ACC112 (cell line): Measurements from ENCODE around the gene ITGB4.
A peak's percentile ranks its signal among the peaks of the same experiment; 100 is the strongest.

Source experiments
- H2AFZ ChIP-seq: fragments of 200-600 bp; sonication (generic); one replicate; pipeline ENCODE4 v1.6.0; 2017; ENCODE audit warnings: antibody characterized with exemption, low read length; ENCODE audit not compliant: unreplicated experiment
- H3K27ac ChIP-seq: fragments of 200-600 bp; sonication (generic); 2 replicates; pipeline ENCODE4 v1.5.1; 2014; ENCODE audit warnings: low read depth, mild to moderate bottlenecking, antibody characterized with exemption, low read length, moderate library complexity
- H3K27me3 ChIP-seq: fragments of 200-600 bp; sonication (generic); 2 replicates; pipeline ENCODE4 v1.6.1; 2014; ENCODE audit warnings: mild to moderate bottlenecking, antibody characterized with exemption, low read length, moderate library complexity, mixed read lengths; ENCODE audit not compliant: insufficient read depth
- H3K36me3 ChIP-seq: fragments of 200-600 bp; sonication (generic); 2 replicates; pipeline ENCODE4 v1.6.1; 2016; ENCODE audit warnings: mild to moderate bottlenecking, antibody characterized with exemption, low read length, moderate library complexity, mixed read lengths; ENCODE audit not compliant: insufficient read depth
- H3K4me1 ChIP-seq: fragments of 200-600 bp; sonication (generic); one replicate; pipeline ENCODE4 v1.6.1; 2016; ENCODE audit warnings: low read length, mixed read lengths; ENCODE audit not compliant: insufficient read depth, unreplicated experiment, control insufficient read depth
- H3K4me3 ChIP-seq: fragments of 200-600 bp; sonication (generic); 2 replicates; pipeline ENCODE4 v1.5.1; 2014; ENCODE audit warnings: mild to moderate bottlenecking, low read depth, low read length
- H3K79me2 ChIP-seq: fragments of 200-600 bp; sonication (generic); one replicate; pipeline ENCODE4 v1.6.0; 2016; ENCODE audit warnings: low read length; ENCODE audit not compliant: control insufficient read depth, unreplicated experiment, insufficient read depth

The ITGB4 gene

DNA sequence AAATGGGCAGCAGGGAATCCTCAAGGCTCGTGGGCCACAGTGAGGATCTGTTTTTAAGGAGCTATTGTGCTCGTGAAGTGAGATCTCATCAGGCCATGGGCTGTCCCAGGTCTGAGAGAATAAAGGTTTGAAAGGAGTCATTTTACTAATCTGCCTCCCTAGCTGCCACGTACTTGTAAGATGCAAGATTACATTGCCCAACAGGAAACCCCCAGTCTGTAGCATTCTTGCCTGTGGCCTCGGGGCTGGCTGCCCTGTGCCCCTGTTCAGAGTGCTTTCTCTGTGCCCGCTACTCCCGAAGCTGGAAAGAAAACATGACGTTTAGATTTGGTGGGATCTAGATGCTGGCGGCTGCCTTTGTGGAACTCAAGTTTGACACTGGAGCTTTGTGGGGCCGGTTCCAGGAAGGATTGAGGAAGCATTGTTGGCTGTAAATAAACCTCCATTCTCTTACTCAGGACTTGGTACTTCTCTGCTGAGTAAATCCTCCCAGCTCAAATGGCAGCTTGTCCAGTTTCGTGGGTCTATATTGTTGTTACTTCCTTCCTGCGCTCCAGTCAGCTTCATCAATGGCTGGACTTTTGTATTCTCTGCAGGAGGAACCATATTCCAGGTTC lies 32.9 kb upstream of the ITGB4 start:
- H3K36me3 ChIP-seq: peaks cover 10% of the 10 kb centered on the region; the same call in 1 of the 2 replicates
- no peak overlapping the region for H2AFZ ChIP-seq
- peaks cover 75% of the 10 kb centered on the region for H3K79me2 ChIP-seq
- H3K4me1 ChIP-seq: peaks cover 83% of the 10 kb centered on the region
- peak overlapping the region; percentile 35 for H3K27ac ChIP-seq
- H3K4me3 ChIP-seq: no peak overlapping the region
- no peaks in the 10 kb centered on the region for H3K27me3 ChIP-seq

DNA sequence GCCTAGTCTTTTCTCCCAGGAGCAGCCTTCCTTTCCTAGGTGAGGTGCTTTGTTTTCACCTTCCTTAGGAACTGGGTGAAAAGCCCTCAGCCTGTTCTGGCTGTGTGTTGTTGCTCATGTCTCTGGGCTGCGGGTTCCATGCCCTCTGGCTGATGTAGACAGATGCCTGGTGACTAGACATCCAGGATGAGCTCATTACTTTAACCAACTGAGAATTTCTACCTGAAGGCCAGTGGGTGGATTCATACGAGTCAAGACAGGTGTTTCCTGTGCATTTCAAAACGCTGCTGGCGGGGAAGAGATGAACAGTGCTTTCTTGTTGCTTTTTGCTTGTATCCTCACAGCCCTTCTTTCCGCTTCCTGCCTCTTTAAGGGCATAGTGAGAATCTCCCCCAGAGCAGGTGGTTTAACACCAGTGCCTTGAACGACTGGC lies 31.8 kb upstream of the ITGB4 start:
- Histone ChIP-seq H3K27me3 (no peaks in the 10 kb centered on the region), H2AFZ (no peak overlapping the region), H3K4me1 (peaks cover 83% of the 10 kb centered on the region), H3K4me3 (no peak overlapping the region), H3K79me2 (peaks cover 69% of the 10 kb centered on the region), H3K27ac (no peak overlapping the region), H3K36me3 (peaks cover 10% of the 10 kb centered on the region; the same call in 1 of the 2 replicates)

DNA sequence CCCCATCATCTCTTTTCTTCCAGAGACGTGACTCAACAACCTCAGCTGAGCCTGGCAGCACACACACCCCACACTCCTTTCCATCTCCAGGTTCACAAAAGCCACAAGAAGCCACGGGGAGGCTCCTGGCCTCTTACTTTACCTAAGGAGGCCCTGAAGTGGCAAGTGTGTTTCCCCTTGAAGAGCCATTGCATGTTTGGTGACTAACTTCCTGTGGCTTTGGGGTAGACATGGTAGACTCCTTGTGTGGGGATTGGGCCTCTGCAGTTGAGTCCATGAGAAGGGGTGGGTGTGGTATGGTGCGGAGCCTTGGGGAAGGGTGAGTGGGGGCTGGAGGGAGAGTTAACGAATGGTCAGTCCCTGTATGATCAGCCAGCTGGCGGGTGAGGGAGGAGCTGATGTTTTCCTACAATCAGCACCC lies 29.9 kb upstream of the ITGB4 start:
- H2AFZ ChIP-seq: no peak overlapping the region
- H3K27ac ChIP-seq: peak overlapping the region; percentile 80; the same call in 1 of the 2 replicates
- H3K4me3 ChIP-seq: no peak overlapping the region
- no peaks in the 10 kb centered on the region for H3K27me3 ChIP-seq
- H3K4me1 ChIP-seq: peaks cover 82% of the 10 kb centered on the region
- H3K36me3 ChIP-seq: no peaks in the 10 kb centered on the region
- H3K79me2 ChIP-seq: peaks cover 58% of the 10 kb centered on the region

DNA sequence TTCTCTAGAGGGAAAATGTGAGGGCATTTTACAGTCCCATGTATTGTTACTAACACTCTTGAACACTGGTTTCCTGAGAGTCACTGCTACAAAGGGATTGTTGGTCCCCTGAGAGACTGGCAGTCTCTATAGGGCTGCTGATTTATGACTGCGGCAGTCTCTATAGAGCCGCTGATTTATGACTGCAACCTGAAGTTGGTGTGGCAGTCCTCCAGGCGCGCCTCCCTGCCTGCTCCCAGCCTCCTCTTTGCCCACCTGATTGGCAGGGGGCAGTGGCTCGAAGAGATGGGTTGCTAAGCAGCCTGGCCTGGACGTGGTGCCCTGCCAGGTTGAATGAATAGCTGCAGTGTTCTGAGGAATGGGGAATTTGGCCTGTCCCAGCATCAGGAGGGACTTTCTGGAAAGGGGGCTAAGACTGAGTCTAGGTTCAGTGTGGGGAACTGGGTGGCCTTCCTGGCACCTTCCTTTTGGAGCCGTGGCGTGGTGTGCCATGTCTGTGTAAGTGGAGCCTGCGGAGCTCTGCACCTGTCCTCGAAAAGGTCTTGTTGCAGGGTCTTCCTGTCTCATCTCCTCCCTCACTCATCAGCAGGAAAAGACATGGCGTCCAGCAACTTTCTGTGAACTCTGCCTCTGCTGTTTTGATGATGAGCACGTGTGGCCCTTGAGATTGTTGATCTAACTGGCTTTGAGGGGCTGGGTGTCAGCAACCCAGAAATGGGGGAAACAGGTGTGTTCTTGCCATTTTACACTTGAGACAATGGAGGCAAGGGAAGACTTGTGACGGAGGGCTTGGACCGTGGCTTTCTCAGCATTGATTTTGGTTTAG lies 29.2 kb upstream of the ITGB4 start:
- Histone ChIP-seq H3K79me2 (peaks cover 52% of the 10 kb centered on the region), H2AFZ (no peak overlapping the region), H3K4me1 (peaks cover 77% of the 10 kb centered on the region), H3K4me3 (no peak overlapping the region), H3K27me3 (no peaks in the 10 kb centered on the region), H3K27ac (peak overlapping the region; percentile 80; the same call in 1 of the 2 replicates), H3K36me3 (no peaks in the 10 kb centered on the region)

DNA sequence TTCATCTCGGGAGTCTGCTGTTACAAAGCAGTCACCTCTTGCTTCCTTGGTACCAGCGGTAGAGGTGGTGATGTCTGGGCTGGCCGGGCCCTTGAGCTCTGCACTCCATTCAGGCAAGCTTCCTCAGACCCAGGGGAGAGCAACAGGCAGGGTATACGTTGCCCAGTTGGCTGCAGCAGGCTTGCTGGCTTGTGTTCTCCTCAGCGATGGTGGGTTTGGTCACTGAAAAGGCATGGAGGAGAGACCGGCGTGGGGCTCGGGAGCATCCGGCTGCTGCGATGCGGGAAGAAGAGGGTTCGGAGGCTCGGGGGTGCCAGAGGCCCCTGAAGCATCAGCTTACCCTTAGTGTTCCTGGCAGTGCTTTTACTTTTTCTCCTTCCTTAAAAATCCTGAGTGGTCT lies 28.3 kb upstream of the ITGB4 start:
- Histone ChIP-seq H3K4me3 (no peak overlapping the region), H2AFZ (no peak overlapping the region), H3K4me1 (peaks cover 75% of the 10 kb centered on the region), H3K27me3 (no peaks in the 10 kb centered on the region), H3K79me2 (peaks cover 48% of the 10 kb centered on the region), H3K27ac (peak overlapping the region; percentile 80), H3K36me3 (no peaks in the 10 kb centered on the region)

DNA sequence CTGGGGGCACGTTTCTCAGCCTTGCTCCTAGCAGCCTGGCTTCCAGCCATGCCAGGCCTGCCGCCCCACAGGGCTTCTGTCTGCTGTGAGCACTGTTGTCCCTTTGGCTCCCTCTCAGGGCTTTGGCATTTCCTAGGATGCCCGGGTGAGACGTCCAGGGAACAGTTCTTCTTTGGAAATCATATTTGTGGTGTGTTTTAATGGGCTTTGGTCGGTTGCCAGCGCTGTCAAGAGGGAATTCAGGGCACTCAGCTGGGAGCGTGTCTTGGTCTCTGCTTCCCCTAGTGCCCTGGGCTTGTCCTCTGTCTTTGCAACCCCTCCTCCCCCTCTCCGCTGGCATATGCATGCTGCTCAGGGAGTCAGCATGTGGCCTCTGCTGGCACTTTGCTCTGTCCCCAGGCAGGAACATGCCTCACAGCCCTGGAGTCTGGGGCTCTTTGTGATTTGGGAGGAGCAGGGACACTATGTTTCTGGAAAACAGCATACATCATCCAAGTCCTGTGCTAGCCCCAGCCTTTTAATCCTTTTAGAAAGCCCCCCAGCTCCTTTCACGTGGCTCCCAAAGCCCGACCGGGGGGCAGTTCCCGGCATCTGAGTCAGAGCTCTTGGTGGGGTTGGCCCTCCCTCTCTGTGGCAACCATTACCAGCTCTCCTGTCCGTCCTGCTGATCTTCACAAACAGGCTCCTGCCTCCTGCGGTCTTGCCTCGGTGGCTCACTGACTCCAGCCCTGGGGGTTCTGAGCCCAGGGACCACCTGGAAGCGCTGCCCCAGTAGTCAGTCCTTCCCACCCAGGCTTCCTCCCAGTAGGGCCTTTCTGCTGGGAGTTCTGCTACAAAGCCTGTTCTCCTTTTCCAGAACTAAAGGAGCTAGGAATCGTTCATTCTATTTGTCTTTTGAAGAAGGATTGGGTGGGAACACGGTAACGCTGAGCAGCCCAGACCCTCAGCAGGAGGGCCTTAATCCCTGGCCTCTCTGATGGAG lies 27.5 kb upstream of the ITGB4 start:
- no peaks in the 10 kb centered on the region for H3K27me3 ChIP-seq
- H3K4me1 ChIP-seq: peaks cover 75% of the 10 kb centered on the region
- peaks cover 44% of the 10 kb centered on the region for H3K79me2 ChIP-seq
- H3K4me3 ChIP-seq: no peak overlapping the region
- H2AFZ ChIP-seq: no peak overlapping the region
- H3K27ac ChIP-seq: peak overlapping the region; percentile 80
- H3K36me3 ChIP-seq: peaks cover 2% of the 10 kb centered on the region; the same call in 1 of the 2 replicates

DNA sequence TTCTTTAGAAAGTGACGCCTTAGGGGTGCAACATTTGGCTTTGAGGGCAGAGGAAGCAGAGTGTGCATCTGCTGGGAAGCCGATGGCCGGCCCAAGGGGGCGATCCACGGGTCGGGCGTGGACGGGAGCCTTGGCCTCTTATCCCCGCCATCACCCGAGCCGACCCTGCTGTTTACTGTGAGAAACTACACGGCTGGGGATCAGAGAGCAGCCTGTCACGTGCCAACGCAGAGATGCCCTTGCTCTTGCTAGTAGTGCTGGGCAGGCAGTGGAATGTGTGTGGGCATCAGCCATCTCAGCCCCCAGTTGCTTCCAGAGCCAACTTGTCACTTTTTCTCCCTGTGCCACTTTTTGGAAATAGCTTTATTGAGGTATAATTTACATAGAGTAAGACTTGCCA lies 26.7 kb upstream of the ITGB4 start:
- H3K27me3 ChIP-seq: no peaks in the 10 kb centered on the region
- no peak overlapping the region for H3K4me3 ChIP-seq
- peak overlapping the region; percentile 80 for H3K27ac ChIP-seq
- peaks cover 2% of the 10 kb centered on the region; the same call in 1 of the 2 replicates for H3K36me3 ChIP-seq
- H3K79me2 ChIP-seq: peaks cover 40% of the 10 kb centered on the region
- H2AFZ ChIP-seq: no peak overlapping the region
- H3K4me1 ChIP-seq: peaks cover 74% of the 10 kb centered on the region

DNA sequence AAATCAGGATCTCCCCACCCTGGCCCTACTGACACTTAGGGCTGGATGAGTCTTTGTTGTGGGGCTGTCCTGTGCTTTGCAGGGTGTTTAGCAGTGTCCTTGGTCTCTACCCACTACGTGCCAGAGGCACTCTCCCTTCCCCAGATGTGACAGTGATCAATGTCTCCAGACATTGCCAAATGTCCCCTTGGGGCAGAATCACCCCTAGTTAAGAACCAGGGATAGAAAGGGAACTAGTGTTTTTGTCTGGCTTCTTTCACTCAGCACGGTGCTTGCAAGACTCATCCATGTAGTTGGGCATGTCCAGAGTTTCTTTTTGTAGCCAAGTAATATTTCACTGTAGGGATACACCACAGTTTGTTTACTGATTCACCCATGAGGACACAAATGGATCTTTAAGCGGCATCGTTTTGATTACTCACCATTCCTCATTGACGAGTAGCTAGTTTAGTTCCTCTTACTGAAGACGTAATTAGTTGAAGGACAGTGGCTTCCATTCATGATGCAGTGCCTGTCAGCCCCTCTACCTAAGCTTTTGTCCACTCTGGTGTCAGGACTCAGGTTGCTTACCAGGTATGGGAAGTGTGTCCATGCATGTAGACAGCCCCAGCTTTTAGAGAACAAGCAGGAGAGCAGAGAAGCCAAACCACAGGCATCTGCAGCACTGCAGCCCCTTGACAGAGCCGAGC lies 26.0 kb upstream of the ITGB4 start:
- H3K36me3 ChIP-seq: peaks cover 8% of the 10 kb centered on the region; the same call in 1 of the 2 replicates
- H3K27me3 ChIP-seq: no peaks in the 10 kb centered on the region
- H3K4me3 ChIP-seq: no peak overlapping the region
- H3K4me1 ChIP-seq: peaks cover 81% of the 10 kb centered on the region
- H2AFZ ChIP-seq: no peak overlapping the region
- no peak overlapping the region for H3K27ac ChIP-seq
- peaks cover 38% of the 10 kb centered on the region for H3K79me2 ChIP-seq

DNA sequence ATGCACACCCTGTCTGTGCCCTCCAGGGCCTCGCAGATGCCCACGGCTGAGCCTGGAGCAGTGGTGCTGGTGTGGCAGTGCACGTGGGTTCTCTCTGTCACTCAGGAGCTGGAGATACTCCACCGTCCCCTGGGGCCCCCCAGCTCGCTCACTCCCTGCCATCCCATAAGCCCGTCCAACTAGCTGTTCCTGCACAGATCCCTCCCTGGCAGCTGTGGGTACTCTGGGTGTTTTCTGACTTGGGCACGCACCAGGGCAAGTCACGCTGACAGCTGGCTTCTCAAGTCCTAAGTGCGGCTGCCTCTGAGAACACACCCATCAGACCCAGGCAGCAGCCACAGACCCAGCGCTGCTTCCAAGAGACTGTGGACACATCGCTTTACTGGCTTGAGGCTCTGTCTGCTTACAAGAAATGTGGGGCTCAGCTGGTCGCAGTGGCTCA lies 25.4 kb upstream of the ITGB4 start:
- no peak overlapping the region for H3K4me3 ChIP-seq
- H3K36me3 ChIP-seq: peaks cover 11% of the 10 kb centered on the region; the same call in 1 of the 2 replicates
- no peak overlapping the region for H2AFZ ChIP-seq
- H3K27ac ChIP-seq: no peak overlapping the region
- H3K79me2 ChIP-seq: peaks cover 32% of the 10 kb centered on the region
- H3K4me1 ChIP-seq: peaks cover 81% of the 10 kb centered on the region
- no peaks in the 10 kb centered on the region for H3K27me3 ChIP-seq
